ENCODE results near the gene SOWAHA. TPM values are rescaled to one million over a fixed set of nuclear protein-coding genes. Genes with fewer than 3 reads are reported as not detected.

SOWAHA gene
- total RNA-seq, 1 donor from 2014 or later: not detected

- H3K27me3 ChIP-seq (ENCODE audit: control insufficient read depth, insufficient read depth, low read length): peaks cover 8% of the 10 kb centered on the region
Observed at GRCh38 chr5:132817011-132817410, 3.9 kb downstream of the SOWAHA start.

DNA sequence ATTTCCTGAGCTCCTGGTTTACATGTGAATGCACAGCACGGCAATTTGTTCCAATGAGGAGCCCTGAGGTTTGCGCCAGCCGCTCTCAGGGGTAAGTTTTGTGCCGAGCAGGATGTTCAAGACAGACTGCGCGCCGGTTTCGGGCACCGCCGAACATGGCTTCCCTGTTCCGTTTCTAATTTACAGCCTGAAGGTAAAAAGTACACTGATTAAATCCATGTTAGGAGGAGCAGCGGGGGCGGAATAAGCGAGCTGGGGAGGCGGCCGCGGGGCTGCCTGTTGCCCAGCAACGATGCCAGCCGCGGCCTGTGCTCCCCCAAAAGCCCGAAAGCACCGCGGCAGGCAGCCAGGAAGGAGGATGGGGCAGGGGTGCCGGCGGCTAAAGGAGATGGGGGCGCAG is 6.4 kb downstream of the SOWAHA start:
- TF ChIP-seq, protein P1, sequence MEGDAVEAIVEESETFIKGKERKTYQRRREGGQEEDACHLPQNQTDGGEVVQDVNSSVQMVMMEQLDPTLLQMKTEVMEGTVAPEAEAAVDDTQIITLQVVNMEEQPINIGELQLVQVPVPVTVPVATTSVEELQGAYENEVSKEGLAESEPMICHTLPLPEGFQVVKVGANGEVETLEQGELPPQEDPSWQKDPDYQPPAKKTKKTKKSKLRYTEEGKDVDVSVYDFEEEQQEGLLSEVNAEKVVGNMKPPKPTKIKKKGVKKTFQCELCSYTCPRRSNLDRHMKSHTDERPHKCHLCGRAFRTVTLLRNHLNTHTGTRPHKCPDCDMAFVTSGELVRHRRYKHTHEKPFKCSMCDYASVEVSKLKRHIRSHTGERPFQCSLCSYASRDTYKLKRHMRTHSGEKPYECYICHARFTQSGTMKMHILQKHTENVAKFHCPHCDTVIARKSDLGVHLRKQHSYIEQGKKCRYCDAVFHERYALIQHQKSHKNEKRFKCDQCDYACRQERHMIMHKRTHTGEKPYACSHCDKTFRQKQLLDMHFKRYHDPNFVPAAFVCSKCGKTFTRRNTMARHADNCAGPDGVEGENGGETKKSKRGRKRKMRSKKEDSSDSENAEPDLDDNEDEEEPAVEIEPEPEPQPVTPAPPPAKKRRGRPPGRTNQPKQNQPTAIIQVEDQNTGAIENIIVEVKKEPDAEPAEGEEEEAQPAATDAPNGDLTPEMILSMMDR (IDR thresholded peaks at IDR 0.05; ENCODE audit: insufficient read depth, low read length, severe bottlenecking): no peak
- Histone ChIP-seq H3K36me3 (ENCODE audit: control insufficient read depth, insufficient read depth, low read length) (no peaks in the 10 kb centered on the region), H3K27me3 (ENCODE audit: control insufficient read depth, insufficient read depth, low read length) (no peaks in the 10 kb centered on the region), H3K4me3 (ENCODE audit: low read depth, low read length) (no peak overlapping the region)
- DNase-seq (ENCODE audit: low read depth): no peak
- no peak for FAIRE-seq

More at GRCh38 chr5:132817011-132817410, 3.9 kb downstream of the SOWAHA start:
- DNase-seq (ENCODE audit: low read depth) (no peak), FAIRE-seq (no peak)
- TF ChIP-seq, protein P1 (IDR thresholded peaks at IDR 0.05; ENCODE audit: insufficient read depth, low read length, severe bottlenecking): no peak
- Histone ChIP-seq H3K4me3 (ENCODE audit: low read depth, low read length) (no peak overlapping the region), H3K36me3 (ENCODE audit: control insufficient read depth, insufficient read depth, low read length) (no peaks in the 10 kb centered on the region)

DNA sequence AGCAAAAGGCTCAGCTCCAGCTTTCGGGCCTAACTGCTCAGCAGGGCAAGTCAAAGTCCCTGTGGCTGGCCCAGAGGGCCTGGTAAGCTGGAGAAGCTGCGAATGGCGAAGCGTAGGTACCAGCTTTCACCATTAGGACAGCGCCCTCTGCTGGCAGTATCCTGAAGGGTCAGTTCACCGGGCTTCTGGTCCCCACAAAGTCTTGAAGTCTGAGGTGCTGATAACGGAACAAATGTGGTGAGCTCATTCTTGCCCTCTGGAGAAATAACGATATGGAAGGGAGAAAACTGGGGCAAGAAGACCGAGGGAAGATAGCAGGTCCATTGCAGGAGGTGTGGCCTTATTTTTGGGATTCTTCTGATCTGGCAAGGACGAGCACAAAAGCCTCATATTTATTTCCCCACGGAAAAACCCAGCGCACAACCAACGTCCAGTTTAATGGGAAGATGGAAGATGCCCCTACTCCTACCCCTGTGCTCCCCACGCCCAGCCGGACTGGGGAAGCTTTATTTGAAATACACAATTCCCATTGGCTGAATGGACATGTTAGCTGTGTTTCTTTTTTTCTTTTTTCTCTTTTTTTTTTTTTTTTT is 7.2 kb downstream of the SOWAHA start:
- TF ChIP-seq, protein P1 (IDR thresholded peaks at IDR 0.05; ENCODE audit: insufficient read depth, low read length, severe bottlenecking): peak; percentile 93
- FAIRE-seq (peak; percentile 86), DNase-seq (ENCODE audit: low read depth) (peak; percentile 74)
- no peak overlapping the region for H3K4me3 ChIP-seq (ENCODE audit: low read depth, low read length)
- no peaks in the 10 kb centered on the region for H3K27me3 ChIP-seq (ENCODE audit: control insufficient read depth, insufficient read depth, low read length)
- no peaks in the 10 kb centered on the region for H3K36me3 ChIP-seq (ENCODE audit: control insufficient read depth, insufficient read depth, low read length)

DNA sequence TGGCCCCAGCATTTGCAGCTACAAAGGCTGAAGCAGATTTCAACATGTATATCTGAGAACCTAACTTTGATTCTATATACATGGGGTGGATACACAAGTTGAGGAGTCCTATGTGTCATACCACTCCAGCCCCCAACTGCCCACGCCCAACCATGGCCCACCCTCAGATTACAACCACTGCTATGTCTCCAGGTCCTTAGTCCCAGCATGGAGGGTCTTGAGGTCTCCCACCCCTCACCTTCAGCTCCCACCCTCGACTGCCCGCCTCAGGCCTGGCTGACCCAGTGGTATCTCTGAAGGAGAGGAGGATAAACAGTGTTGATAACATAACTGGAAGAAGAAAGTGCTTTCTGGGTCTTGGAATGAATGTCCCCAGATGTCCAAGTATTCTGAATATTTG is 8.2 kb downstream of the SOWAHA start:
- FAIRE-seq: no peak
- DNase-seq (ENCODE audit: low read depth): no peak
- Histone ChIP-seq H3K36me3 (ENCODE audit: control insufficient read depth, insufficient read depth, low read length) (no peaks in the 10 kb centered on the region), H3K27me3 (ENCODE audit: control insufficient read depth, insufficient read depth, low read length) (no peaks in the 10 kb centered on the region), H3K4me3 (ENCODE audit: low read depth, low read length) (no peak overlapping the region)
- TF ChIP-seq, protein P1 (IDR thresholded peaks at IDR 0.05; ENCODE audit: insufficient read depth, low read length, severe bottlenecking): no peak

- FAIRE-seq (no peak), DNase-seq (ENCODE audit: low read depth) (no peak)
- H3K4me3 ChIP-seq (ENCODE audit: low read depth, low read length): no peak overlapping the region
- no peaks in the 10 kb centered on the region for H3K27me3 ChIP-seq (ENCODE audit: control insufficient read depth, insufficient read depth, low read length)
- no peaks in the 10 kb centered on the region for H3K36me3 ChIP-seq (ENCODE audit: control insufficient read depth, insufficient read depth, low read length)
- TF ChIP-seq, protein P1 (IDR thresholded peaks at IDR 0.05; ENCODE audit: insufficient read depth, low read length, severe bottlenecking): no peak
Observed at GRCh38 chr5:132821791-132822190, 8.7 kb downstream of the SOWAHA start.

Measured in bronchial epithelial cell (primary cell).